K562 (cell line): ENCODE results near the gene UBE2D2. TPM values are rescaled to one million over a fixed set of nuclear protein-coding genes. Genes with fewer than 3 reads are reported as not detected.

Experiments used
- ARHGAP35 ChIP-seq: fragments of 450-650 bp; IDR thresholded peaks from 2 replicates; pipeline ENCODE4 v1.6.1; 2018; ENCODE audit not compliant: partially characterized antibody
- CGGBP1 ChIP-seq: fragments of 250-450 bp; sonication (Bioruptor Pico); IDR thresholded peaks from 2 replicates; pipeline ENCODE4 v1.9.0; 2021; ENCODE audit warnings: mild to moderate bottlenecking
- CREB3 ChIP-seq: fragments of 450-650 bp; conservative IDR thresholded peaks from 2 replicates; pipeline ENCODE4 v1.6.1; 2016; ENCODE audit warnings: missing genetic modification characterization, low read depth, mild to moderate bottlenecking, missing compliant biosample characterization, moderate library complexity
- GATAD2A ChIP-seq: fragments of 450-650 bp; IDR thresholded peaks from 2 replicates; pipeline ENCODE4 v1.6.1; 2017
- L3MBTL2 ChIP-seq: fragments of 450-650 bp; IDR thresholded peaks from 2 replicates; pipeline ENCODE4 v1.6.1; 2016; ENCODE audit warnings: mild to moderate bottlenecking, moderate library complexity
- MNT ChIP-seq, 2 experiments: fragments of 450-650 bp; conservative IDR thresholded peaks; 2 replicates each; pipeline ENCODE4 v1.6.1; 2017; ENCODE audit warnings: mild to moderate bottlenecking in 2 of 2, moderate library complexity in 2 of 2
- NFIC ChIP-seq: fragments of 450-650 bp; IDR thresholded peaks from 2 replicates; pipeline ENCODE4 v1.6.1; 2017; ENCODE audit warnings: mild to moderate bottlenecking, inconsistent platforms
- SMAD3 ChIP-seq: fragments of 450-650 bp; formaldehyde crosslinking; conservative IDR thresholded peaks from 2 replicates; pipeline ENCODE4 v1.4.0; 2020; ENCODE audit warnings: mild to moderate bottlenecking
- SREBF1 ChIP-seq: fragments of 150-350 bp; IDR thresholded peaks from 2 replicates; pipeline ENCODE4 v1.6.1; 2014; ENCODE audit warnings: antibody characterized with exemption, low read depth, low read length, borderline replicate concordance
- ZBTB40 ChIP-seq, 2 experiments: fragments of 450-650 bp in 1 of 2; sonication (generic) in 1 of 2; formaldehyde crosslinking in 1 of 2; IDR thresholded peaks; 2 replicates each; pipeline versions ENCODE4 v1.7.1 to v1.9.0; 2016 to 2022; ENCODE audit warnings: inconsistent platforms in 1 of 2, mild to moderate bottlenecking in 1 of 2, missing genetic modification reagents in 1 of 2
- ZNF324 ChIP-seq: fragments of 250-450 bp; sonication (Bioruptor Pico); IDR thresholded peaks from 2 replicates; pipeline ENCODE4 v1.4.0; 2020; ENCODE audit warnings: mild to moderate bottlenecking
- ZNF431 ChIP-seq: sonication (generic); formaldehyde crosslinking; IDR thresholded peaks from 2 replicates; pipeline ENCODE4 v1.8.0; 2022; ENCODE audit warnings: mild to moderate bottlenecking, missing genetic modification reagents
- polyA plus RNA-seq, 8 experiments: library from polyadenylated mRNA; depleted of rRNA in 4 of 8; stranded (reverse) in 5 of 8; unstranded in 3 of 8; fragments of >200 nt; fragmentation: Nextera tagmentation in 2 of 8; fragmentation: Illumina TruSeq in 1 of 8; extraction: Ambion mirVana in 2 of 8; extraction: Trizol in 1 of 8; gene quantifications; 2 replicates each; pipeline versions ENCODE4 v1.2.1 to v1.2.3, GENCODE V29; 2011 to 2014; ENCODE audit warnings: inconsistent platforms in 1 of 8, missing spikeins in 1 of 8
- total RNA-seq, 7 experiments: library from RNA; depleted of rRNA in 6 of 7; stranded (reverse); fragments of >200 nt in 6 of 7; fragmentation: Illumina TruSeq in 2 of 7; extraction: Trizol in 2 of 7; gene quantifications; 2 replicates each; pipeline versions ENCODE4 v1.2.1 to v1.2.3, GENCODE V29; 2011 to 2021; ENCODE audit warnings: low replicate concordance in 1 of 7
- TF ChIP-seq, protein P1 (sequence below): fragments of 450-650 bp; formaldehyde crosslinking; IDR thresholded peaks from 2 replicates; pipeline ENCODE4 v1.4.0; 2020; ENCODE audit warnings: mild to moderate bottlenecking
- TF ChIP-seq, protein P2 (sequence below): sonication (generic); formaldehyde crosslinking; IDR thresholded peaks from 2 replicates; pipeline ENCODE4 v1.9.0; 2022; ENCODE audit warnings: mild to moderate bottlenecking, missing genetic modification reagents

UBE2D2 gene
- total and polyA plus RNA-seq, 9 of the 15 experiments (the other 6 are each of a cell fraction or from before 2014, with no cell fraction given): 53.6 to 198 (median 122) TPM

DNA sequence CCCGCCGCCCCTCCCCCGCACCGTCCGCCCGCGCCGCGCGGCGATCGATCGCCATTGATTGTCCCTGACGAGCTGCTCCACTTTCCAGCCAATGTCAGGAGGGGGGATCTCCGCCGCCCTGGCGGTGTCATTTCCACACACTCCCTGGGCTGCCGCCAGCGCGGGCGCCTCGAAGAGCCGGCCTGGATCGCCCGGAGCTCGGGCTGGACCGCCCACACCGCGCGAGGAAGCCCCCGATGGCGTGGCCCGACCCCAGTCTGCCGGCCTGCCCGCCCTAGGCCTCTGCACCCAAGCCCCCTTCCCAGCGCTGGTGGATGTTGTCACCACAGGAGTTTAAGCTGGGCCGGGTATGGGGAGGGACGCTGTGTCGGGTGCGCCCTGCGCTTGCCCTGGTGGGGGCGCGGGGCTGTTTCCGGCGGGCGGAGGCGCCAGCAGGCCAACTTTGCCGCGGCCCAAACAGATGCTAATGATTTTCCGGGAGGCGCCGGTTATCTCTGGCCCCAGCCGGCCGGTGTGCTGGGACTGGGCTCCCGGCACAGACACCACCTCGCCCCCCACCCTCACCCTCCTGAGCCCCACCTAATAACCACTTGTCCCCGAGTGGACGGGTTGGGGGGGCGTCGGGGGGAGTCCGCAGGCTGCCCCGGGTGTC lies 76.4 kb downstream of the UBE2D2 start (continued):
- TF ChIP-seq MNT (conservative IDR thresholded peaks at IDR 0.05): peak; percentile 79 to 91
- peak; percentile 84 for TF ChIP-seq ZBTB40 (IDR thresholded peaks at IDR 0.05)
- TF ChIP-seq ZBTB40 (CRISPR knock-in tag; IDR thresholded peaks at IDR 0.05): no peak
- no peak for TF ChIP-seq SREBF1
- TF ChIP-seq ZNF324 (CRISPR knock-in tag): no peak
- TF ChIP-seq CREB3 (tag): no peak
- TF ChIP-seq L3MBTL2: peak; percentile 83
- TF ChIP-seq ARHGAP35: no peak
- TF ChIP-seq CGGBP1 (CRISPR knock-in tag): no peak
- TF ChIP-seq, protein P1, sequence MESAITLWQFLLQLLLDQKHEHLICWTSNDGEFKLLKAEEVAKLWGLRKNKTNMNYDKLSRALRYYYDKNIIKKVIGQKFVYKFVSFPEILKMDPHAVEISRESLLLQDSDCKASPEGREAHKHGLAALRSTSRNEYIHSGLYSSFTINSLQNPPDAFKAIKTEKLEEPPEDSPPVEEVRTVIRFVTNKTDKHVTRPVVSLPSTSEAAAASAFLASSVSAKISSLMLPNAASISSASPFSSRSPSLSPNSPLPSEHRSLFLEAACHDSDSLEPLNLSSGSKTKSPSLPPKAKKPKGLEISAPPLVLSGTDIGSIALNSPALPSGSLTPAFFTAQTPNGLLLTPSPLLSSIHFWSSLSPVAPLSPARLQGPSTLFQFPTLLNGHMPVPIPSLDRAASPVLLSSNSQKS (CRISPR knock-in tag): no peak
- no peak for TF ChIP-seq ZNF431 (CRISPR knock-in tag)
- TF ChIP-seq GATAD2A: peak; percentile 97
- no peak for TF ChIP-seq SMAD3 (CRISPR knock-in tag)
- TF ChIP-seq, protein P2, sequence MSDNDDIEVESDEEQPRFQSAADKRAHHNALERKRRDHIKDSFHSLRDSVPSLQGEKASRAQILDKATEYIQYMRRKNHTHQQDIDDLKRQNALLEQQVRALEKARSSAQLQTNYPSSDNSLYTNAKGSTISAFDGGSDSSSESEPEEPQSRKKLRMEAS (CRISPR knock-in tag): peak; percentile 69
- peak; percentile 92 for TF ChIP-seq NFIC
